Iris pigment epithelial cell (primary cell): ENCODE data around the gene ST6GAL1.
A peak's percentile ranks its signal among the peaks of the same experiment; 100 is the strongest.

ENCODE experiments used
- DNase-seq: peaks from one replicate; pipeline ENCODE4 v3.0.0-alpha.2; 2011; ENCODE audit warnings: low read depth

The ST6GAL1 gene

DNA sequence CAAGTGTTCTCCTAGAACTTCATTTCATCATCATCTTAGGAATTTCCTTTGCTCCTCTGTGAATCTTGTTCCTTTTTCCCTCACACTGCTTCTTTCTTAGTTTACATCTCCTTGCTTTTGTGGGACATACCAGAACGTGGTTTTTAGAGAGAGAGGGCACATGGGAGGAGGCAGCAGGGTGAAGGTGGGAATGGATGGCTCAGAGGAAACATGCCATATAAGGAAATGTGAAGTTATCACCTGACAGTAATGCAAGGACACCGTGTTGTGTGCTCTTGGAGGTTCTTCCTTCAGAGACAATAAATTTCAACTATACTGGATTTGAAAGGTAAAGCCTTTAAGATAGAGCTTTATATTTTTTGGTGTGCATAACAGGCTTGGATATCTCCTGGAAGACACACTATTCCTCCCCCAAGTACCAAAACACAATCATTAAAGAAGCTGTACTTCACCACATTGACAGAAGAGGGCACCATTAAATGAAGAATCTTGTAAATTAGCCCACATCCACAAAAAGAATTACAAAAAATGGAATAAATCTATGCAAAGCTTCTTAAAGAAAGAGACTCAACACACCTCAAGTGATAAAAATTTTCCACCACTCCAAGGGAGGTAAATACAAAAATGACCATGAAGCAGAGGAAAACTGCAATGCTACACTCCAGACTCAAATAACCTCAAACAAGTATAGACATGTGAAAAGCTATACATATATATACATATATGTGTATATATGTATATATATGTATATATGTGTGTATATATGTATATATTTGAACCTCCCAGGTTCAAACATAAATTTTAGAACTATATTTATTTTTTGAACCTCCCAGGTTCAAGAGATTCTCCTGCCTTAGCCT is 182.8 kb downstream of the ST6GAL1 start:
- DNase-seq: peak; percentile 44

DNA sequence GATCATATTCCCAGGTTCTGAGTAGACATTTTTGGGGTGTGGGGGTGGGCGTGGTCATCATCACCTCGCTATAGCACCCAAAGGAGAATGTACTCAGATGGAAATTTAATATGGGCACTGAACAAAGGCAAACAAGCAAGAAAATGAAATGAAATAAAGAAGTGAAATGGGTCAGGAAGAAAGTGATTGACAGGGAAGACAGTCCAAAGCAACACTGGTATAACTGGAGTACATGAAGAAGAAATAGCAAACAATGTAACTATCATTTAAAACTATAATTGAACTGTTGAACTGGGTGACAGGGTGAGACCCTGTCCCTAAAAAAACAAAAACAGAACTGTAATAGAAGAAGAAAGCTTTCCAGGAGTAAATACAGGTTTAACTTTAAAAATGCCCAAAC is 184.2 kb downstream of the ST6GAL1 start:
- DNase-seq: no peak

DNA sequence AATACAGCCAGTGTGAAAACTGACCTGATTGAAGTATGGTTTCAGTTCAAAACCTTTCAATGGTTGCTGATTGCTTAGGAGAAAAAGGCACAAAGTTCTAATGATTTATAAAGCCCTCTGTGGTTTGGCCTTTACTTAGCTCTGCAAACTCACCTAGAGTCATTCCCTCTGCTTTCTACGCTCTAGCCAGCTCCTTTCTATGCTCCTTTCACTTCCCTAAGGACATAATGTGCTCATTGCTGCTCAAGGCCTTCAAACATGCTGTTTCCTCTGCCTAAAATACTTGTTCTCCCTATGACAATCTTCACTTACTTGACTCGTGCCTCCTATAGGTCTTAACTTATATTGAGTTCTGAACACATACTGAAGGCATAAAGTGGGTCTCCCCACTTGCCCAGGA is 190.0 kb downstream of the ST6GAL1 start:
- no peak for DNase-seq

DNA sequence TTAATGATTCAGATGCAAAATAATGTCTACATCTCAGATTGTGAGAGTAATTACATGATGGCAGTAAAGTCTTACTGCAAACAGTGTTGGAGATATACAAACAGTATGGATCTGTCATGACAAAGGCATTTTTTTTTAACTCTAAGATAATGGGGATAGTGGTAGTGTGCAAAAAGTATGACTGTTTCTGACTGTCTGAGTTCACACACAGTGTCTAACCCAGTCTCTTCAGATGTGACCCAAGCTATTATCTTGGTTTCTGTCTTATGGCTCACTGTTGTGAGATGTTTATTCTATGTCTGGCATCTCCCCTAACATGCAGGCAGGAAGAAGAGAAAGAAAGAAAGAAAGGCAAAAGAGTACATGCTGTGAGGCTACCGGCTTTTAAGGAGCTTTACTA is 191.9 kb downstream of the ST6GAL1 start:
- peak; percentile 20 for DNase-seq

DNA sequence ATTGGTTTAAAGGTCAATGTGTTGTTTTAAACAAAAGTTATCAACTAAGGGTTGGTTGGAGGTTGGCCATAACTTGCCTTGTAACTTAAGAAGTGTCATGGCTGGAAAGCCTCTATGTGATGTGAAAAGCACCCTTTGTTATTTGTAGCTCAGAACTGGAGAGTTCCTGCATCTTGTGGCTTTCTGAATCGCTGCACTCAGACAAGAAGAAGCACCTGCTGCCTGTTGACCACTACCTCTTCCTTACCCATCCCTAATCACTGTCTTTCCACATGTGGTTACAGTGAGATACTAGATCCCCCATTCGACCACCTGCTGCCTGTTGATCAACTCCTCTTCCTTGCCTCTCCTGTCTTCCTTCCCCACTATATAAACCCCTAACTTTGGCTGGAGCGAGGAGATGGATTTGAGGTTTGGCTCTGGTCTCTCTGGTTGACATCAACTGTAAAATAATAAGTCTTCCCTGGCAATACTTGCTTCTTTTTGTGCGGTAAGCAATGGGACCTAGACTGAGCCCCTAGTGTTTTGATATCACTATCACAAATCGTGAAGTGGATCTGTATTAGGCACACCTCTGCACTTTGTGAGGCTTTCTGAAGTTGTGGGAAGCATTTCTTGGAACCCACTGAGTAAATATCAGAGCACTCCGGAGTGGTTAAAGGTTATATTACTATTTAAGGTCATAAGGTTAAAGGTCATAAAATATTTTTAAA is 195.1 kb downstream of the ST6GAL1 start:
- no peak for DNase-seq
